ENCODE data around the gene KRTAP5-2.
"Not testable (repeated sequence)": the region's sequence is repeated elsewhere in the genome, so short reads cannot be mapped to it uniquely, and the experiment has no call there.

The KRTAP5-2 gene

GRCh38 chr11:1589996-1590395, 8.1 kb downstream of the KRTAP5-2 start:
- no peak for DNase-seq (ENCODE audit: low spot score)

GRCh38 chr11:1589191-1589963, 8.7 kb downstream of the KRTAP5-2 start:
- peak; percentile 26 for DNase-seq (ENCODE audit: low spot score)

- no peak for DNase-seq (ENCODE audit: low spot score)
Measured at GRCh38 chr11:1586699-1587098, 11.4 kb downstream of the KRTAP5-2 start.

GRCh38 chr11:1584661-1585370, 13.3 kb downstream of the KRTAP5-2 start, which contains the start of gene KRTAP5-1:
TSS of gene KRTAP5-1 (minus strand) at chr11:1585283. CDS start at chr11:1585249, 34 bp downstream.
- DNase-seq (ENCODE audit: low spot score) = not testable (repeated sequence)

- DNase-seq (ENCODE audit: low spot score) = not testable (repeated sequence)
Measured at GRCh38 chr11:1582909-1583308, 15.2 kb downstream of the KRTAP5-2 start.

DNA sequence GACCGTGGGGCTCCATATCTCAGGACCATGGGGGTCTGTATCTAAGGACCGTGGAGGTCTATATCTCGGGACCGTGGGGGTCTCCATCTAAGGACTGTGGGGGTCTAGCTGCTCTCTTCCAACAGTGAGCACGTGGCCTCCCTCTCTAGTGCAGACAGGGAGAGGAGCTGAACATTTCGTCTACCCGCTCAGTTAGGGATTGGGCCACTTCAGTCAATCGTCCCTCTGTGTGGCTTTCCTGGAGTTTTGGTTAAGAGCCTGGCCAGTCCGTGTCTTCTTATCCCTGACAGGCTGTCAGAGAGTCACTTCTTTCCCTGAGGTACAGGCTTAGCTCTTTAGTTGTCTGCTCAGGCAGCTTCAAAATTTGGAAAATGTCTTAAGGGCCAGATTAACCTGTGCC, 16.1 kb downstream of the KRTAP5-2 start:
- no peak for DNase-seq (ENCODE audit: low spot score)

GRCh38 chr11:1576825-1577224, 21.3 kb downstream of the KRTAP5-2 start:
- no peak for DNase-seq (ENCODE audit: low spot score)

- DNase-seq (ENCODE audit: low spot score) = not testable (repeated sequence)
Measured at GRCh38 chr11:1575756-1576155, 22.3 kb downstream of the KRTAP5-2 start.

DNA sequence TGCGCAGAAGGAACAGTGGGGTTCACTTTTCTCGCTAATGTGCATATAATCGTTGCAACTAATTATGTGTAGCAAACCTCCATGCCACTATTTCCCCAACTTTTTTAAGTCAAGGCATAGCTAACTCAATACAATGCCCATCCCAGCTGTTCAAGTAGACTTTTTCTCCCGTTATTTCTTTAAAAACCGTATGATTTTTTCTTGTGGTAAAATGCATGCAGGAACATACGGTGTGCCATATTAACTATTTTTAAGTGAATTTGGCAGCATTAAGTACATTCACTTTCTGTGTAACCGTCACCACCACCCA, 23.2 kb downstream of the KRTAP5-2 start:
- no peak for DNase-seq (ENCODE audit: low spot score)

DNA sequence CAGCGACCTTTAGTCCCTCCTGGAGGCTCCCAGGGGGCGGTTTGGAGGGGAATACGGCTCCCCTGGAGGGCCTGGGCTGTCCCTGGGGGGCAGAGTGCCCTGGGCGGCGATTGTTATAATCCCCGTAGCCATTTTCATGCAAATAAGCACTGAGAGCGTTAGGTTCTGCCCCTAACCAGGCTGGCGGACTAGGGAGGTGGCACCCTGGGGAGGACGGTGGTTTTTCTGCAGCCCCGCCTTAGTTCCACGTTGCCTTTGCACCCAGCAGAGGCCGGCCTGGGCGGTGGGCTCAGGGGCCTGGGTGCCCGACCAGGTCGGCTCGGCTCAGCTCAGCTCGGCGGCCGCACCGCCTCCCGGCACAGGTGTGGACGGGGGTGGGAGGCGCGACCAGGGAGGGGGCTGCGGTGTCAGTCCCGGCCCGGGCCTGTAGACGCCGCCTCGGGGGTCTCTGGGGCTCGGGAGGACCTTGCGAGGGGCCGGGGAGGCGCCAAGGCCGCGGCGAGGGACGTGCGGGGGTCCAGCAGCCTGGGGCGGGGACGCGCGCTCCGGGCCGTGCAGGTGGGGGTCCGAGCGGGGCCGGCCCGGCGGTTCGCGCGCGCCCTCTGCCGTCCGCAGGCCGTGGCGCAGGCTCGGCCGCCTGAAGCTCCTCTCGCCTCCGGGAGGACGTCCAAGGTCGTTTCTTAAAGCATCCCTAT, 23.7 kb downstream of the KRTAP5-2 start:
- DNase-seq (ENCODE audit: low spot score) = peak; percentile 67

DNA sequence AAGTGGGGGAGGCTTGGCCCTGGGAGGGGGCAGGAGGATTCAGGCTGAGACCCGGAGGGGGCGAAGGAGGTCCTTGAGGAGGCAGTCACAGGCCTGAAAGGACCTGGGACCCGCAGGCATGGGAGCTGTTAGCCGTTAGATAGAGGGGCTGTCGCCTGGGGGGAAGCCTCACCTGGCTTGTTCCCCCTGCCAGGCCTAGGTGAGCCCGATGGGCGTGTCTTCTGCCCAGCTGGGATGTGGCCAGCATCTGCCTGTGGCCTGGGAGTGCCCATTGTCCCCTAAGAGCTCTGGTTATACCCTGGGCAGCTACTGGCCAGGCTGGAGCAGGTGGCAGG, 24.2 kb downstream of the KRTAP5-2 start:
- DNase-seq (ENCODE audit: low spot score) = peak; percentile 63

- no peak for DNase-seq (ENCODE audit: low spot score)
Measured at GRCh38 chr11:1573077-1573902, 24.8 kb downstream of the KRTAP5-2 start.

GRCh38 chr11:1572197-1573076, 25.7 kb downstream of the KRTAP5-2 start, which contains the start of gene DUSP8:
TSS of gene DUSP8 (minus strand) at chr11:1572271. CDS start at chr11:1565826, 6,445 bp downstream.
- DNase-seq (ENCODE audit: low spot score) = peak; percentile 95

DNA sequence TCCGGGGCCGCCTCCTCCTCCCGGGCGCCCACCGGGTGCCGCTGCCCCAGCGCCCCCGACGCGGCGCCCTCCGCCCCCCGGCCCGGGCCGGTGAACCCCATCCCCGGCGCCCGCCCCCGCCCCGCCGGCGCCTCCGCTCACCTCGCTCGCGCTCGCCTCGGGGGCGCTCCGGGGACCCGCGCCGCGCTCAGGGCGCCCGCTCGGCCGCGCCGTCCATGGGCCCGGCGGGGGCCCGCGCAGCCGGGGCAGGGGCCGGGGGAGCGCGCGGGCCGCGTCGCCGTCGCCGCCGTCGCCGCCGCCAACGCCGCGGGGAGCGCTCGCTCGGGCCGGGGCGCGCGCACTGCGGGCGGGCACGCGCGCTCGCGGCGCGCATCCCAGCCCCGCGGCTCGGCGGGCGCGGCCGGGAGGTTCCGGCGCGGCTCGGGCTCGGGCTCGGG, 26.3 kb downstream of the KRTAP5-2 start:
- DNase-seq (ENCODE audit: low spot score) = no peak

GRCh38 chr11:1570896-1571759, 27.0 kb downstream of the KRTAP5-2 start:
- no peak for DNase-seq (ENCODE audit: low spot score)

- no peak for DNase-seq (ENCODE audit: low spot score)
Measured at GRCh38 chr11:1570531-1570895, 27.6 kb downstream of the KRTAP5-2 start.

DNA sequence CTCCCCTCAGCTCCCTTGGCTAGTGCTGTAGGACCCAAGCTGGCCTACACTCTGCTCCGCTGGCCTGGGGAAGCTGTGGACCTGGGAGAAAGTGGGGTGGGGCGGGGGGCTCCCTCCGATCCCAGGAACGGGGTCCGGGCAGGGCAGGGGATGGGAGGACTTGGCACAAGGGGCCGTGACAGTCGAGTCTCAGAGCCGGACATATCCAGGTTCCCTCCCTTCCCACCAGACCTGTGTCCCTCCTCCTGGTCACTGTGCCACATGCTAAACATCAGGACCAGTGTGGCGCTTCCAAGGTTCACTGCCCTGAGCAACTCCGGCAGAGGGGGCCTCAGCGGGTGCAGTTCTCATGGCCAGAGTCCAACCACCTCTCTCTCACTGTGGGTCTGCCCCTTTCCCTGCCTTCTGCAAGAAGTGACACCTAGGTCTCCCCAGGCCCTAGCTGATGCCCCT, 28.1 kb downstream of the KRTAP5-2 start:
- DNase-seq (ENCODE audit: low spot score) = no peak

DNA sequence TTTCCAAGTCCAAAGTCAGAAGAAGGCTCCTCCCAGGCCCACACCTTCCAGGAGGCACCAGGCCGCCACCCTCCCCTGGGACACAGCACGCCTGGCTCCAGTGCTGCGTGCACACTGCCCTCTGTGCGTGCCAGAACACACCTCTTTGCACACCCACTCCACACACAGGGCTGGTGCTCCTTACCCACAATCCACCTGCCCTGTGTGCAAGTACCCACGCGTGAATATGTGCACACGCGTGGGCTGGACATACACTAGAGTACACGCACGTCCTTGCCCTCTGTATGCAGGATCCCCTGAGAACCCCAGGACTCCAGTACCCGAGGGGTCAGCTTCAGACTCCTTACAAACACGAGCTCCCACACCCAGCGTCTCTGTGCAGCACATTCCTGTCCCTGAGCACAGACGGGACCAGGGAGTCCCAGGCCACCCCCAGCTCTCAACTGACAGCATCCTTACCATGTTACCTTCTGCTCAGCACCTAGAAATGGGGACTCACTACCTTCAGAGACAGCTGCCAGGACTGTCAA, 28.8 kb downstream of the KRTAP5-2 start:
- no peak for DNase-seq (ENCODE audit: low spot score)

- DNase-seq (ENCODE audit: low spot score) = no peak
Measured at GRCh38 chr11:1568441-1568911, 29.6 kb downstream of the KRTAP5-2 start.

- DNase-seq (ENCODE audit: low spot score) = no peak
Measured at GRCh38 chr11:1567721-1568100, 30.4 kb downstream of the KRTAP5-2 start.

Measured in LoVo (cell line).